NCI-H82 (cell line): ENCODE results near the gene TTC7B.
"Not testable (repeated sequence)": the region's sequence is repeated elsewhere in the genome, so short reads cannot be mapped to it uniquely, and the experiment has no call there.

Experiments used
- DNase-seq: peaks from one replicate; lab custom pipeline; 2025; lab: John Stamatoyannopoulos, UW

TTC7B gene

DNA sequence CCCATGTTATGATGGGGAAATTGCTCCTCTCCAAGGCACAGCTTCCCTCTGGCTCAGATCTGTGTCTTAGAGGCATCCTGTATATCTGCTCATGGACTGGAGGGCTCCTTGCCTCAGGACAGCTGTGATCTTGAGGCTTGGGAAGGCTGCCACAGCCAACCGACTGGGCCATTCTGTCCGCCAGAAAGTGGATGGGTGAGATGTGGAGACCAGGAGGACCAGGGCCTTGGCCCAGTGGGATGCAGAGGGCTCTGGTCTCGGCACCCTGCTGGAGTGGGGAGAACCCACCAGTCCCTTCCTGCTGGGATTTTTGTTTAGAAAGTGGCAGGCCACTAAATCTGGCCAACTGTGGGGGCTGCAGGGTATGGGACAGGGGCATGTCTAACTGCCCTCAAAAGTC lies 270.8 kb downstream of the TTC7B start:
- DNase-seq = no peak

DNA sequence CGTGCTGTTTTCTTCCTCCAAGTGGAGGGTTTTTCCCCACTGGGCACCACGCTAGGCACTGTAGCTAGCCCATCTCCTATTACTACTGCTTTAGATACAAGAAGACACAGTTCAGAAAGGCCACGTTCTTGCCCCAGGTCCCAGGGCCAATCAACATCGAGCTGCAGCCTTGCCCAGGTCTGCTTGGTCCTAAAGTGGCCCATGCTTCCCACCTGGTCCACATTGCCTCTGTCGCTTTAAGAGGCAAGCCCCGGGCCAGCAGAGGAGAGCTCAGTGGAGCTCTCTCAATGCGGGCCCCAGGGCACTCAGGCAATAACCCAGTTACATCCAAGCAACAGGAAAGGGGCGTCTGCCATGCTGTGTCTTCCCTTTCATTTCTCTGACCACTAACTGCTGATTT lies 271.3 kb downstream of the TTC7B start:
- DNase-seq = no peak

DNA sequence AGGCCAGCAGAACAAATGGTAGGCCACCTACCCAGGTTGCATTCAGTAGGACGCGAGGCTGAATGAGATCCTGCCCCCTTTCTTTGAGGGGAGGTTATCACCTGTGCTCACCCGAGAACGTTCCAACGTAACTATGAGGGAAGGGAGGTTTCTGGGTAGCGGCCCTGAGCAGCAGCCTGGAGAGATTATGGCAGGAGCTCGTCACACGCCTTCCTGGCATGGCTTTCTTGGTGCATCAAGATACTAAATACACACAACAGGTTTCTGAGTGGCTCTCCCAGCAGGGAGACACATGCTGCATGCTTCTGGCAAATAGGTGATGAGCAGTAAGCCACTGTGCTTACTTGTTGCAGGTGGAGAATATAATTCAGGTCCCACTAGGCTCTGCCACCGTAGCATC lies 271.7 kb downstream of the TTC7B start:
- DNase-seq = no peak

DNA sequence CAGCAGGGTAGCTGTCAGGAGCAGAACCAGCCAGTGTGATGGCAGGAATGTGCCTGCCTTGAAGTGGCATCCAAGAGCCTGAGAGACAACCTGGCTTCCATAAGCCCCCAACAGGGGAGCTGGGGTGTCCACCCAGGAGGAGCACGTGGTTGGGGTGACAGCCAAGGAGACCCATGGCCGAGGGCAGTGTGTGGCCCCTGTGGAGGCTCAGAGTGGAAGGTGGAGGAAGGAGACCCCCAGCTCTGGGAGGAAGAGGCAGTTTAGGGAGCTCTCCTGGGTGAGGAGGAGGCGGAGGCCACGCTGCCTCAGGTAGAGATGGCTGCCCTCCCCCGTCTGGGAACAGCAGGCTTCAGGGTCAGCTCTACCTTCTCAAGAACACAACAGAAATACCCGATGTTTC lies 272.4 kb downstream of the TTC7B start:
- DNase-seq = no peak

DNA sequence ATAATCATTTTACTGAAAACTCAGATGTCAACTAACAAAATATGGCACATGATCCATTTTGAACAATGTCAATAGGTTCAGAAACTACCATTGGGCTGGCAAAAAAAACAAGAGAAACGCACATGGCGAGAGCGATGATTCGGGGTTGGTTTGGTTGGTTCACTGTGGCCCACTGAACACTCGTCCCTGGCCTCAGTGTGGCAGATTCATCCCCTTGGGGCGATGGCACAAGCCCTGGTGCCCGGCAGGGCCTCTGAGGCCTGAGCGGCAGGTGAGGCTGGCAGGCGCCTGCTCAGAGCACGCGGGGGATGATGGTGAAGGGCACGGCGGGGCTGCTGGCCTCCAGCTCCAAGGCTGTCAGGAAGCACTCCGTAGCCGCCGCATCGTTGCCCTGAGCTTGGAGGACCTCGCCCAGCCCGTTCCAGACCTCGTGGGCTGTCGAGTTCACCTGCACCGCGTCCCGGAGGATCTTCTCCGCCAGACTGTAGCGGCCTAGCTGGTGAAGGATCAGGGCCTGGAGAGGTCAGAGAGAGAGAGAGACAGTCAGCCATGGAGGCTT lies 275.1 kb downstream of the TTC7B start:
- DNase-seq = no peak

DNA sequence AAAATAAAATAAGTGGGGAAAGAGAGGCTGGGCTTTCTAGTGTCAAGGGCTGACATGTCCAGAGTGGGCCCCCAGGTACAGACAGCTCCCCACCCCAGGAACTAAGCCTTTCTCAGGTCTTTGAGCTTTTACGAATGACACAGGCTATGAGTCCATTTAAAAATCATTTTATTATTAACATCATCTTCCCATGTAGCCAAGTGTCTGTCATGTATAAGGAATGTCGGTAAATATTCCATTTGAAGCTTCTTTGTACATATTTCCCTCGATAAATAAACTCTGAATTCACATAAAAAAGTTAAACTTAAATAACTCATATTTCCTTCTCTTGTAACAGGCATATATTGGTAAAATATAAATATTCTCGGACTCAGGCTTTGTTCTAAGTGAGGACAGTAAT lies 275.8 kb downstream of the TTC7B start:
- DNase-seq = no peak

DNA sequence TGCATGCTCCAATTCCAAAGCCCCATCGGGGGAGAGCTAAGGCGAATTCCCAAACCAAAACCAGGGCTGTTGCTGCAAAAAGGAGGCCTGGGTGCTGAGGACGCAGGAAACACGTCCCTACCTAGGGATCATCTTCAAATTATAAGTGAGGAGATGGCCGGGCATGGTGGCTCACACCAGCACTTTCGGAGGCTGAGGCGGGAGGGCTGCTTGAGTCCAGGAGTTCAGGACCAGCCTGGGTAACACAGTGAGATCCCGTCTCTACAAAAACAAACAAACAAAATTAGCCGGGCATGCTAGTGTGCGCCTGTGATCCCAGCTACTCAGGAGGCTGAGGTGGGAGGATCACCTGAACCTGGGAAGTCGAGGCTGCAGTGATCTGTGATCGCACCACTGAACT lies 276.2 kb downstream of the TTC7B start:
- no peak for DNase-seq

DNA sequence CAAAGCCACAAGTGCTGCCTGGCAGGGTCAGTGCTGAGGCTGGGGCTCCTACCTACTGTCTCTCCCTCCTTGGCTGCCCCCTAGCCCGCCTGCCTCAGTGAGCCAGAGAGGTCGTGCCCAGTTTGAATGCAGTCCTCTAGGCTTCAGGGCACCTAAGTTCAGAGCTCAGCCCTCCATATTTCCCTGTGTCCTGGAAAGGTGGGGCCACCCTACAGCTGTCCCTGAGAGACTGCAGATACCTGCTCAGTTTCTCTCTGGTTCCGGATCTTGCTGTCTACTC lies 276.8 kb downstream of the TTC7B start:
- DNase-seq = no peak

DNA sequence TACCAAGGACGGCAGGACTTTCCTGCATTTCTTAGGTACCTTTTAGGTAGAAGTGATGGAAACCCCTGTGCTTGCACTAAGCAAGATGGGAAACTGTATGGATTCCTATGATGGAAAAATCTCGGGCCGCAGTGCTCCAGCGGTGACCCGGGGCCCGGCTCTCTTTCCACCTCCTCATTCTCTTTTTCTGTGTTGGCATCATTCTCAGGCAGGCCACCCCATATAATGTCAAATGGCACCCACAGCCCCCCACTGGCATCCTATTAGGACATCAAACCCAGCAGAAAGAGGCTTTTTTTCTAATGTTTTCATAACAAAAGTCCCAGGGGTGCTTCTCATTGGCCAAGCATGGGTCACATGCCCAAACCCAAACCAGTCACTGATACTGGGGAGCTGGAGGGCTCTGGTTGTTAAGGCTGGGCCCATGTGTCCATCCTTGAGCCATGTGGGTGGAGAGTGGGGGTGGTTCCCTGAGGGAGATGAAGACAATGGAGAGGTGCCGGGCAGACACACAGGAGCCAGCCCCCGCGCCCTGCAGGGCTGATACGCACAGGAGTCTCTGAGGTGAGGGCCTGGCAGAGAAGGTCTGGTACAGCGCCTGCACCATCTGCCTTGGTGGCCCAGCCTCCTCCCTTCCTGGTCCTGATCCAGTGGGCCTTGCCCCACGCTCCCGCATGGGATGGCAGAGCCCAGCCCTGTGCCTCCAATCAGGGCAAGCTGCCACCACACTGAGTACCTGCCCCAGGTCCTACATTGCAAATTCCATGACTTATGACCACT lies 277.3 kb downstream of the TTC7B start:
- DNase-seq = no peak

DNA sequence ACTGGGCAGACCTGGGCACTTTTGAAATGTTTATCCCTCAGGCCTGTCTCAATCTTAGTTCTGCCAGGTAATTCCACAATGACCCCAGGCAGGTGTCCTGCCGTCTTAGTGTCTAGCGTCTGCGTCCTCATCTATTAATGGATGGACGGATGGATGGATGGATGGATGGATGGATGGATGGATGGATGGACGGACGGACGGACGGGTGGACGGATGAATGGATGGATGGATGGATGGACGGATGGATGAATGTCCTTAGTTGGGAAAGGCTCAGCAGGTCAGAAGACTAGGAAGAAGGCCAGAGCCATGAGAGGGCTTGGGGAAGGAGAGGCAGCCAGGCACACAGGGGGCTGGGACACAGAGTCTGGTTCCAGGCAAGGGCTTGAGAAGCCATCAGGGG lies 278.1 kb downstream of the TTC7B start:
- DNase-seq = no peak

DNA sequence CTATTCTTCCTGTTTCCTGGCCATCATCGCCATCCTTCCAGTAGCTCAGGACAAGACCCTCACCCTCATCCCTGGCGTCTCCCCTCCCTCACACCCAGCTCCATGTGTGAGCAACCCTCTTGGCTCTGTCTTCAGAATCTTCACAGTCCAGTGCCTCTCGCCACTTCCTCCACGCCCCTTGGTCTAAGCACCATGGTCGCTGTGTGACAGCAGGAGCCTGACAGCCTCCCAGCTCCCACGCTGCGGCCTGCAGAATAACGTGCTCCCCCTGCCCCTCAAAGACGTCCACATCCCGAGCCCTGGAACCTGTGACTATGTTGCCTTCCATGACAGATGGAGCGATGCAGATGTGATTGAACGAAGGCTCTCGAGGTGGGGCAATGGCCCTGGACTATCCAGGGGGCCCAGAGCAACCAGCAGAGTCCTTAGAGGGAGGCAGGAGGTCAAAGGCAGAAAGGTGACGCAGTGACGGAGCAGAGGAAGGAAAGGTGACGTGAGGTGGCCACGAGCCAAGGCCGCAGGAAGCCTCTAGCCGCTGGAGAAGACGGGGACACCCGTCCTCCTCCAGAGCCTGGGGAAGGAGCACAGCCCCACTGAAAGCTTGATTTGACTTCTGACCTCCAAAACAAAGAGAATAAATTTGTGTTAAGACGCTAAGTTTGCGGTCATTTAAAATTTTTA lies 279.6 kb downstream of the TTC7B start:
- no peak for DNase-seq

DNA sequence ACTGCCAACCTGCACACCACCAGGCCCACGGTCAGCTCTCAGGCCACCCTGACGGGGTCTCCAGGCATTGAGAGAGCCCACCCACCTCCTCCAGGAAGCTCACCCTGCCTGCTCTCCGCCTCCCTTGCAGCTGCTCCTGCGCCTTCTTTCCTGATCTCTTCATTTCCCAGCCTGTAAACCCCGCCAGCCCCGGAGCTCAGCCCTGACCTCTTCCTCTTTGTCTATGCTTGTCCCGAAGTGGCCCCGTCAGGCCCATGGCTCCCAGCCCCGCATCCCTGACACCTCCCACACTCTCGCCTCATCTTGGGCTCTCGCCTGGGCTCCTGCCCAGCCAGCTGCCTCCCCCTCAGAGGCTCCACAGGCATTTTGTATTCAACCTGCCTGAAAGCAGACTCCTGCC lies 280.1 kb downstream of the TTC7B start:
- DNase-seq = no peak

DNA sequence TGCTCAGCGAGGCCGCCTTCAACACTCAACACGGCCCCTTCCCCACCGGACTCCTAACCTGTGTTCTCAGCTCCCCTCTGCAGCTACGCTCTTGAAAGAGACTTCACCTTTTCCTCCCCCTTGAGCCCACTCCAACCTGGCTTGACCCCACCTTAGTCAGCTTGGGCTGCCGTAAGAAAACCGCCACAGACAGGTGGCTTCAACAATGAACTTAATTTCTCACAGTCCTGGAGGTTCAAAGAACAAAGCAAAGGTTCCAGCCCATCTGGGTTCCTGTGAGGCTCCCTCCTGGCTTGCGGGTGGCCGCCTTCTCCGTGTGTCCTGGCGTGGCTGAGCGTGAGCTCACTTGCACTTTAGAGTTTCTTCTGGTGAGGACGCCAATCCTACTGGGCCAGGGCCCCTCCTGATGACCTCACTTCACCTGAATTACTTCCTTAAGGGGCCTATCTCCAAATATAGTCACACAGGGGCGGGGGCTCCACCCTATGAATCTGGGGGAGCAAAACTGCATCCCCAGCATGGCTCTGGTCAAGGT lies 280.6 kb downstream of the TTC7B start:
- DNase-seq = no peak

DNA sequence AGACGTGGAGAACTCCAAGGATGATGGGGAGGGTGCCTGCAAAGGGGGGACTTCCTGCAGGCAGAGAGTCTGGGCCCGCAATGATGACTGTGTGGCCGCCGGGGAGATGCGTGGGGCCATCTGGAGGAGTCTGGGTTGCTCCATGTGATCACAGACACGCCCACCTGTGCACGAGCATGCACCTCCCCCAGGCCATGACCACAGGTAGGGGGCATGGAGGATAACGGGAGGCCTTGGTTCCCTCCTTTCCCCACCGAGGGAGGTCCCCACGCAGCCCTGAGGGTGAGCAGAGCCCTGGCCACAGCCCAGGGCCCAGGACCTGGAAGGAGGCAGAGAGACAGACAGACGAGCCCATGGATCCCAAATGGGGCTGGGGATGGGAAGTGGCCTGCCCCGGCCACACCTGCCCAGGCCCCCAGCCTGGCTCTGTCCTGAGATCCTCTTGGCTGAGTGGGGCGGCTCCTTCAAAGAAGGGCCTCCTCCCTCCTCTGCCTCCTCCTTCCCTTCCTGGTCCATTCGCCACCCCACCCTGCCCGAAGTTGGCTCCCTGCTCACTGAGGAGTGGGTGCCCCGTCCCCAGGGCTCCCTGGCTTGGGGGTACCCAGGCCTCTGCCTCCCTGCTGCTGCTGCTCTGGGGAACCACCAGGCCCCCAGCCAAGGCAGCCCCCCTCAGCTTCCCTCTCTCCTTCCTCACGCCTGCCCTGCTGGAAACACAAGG lies 281.2 kb downstream of the TTC7B start:
- peak; percentile 6 for DNase-seq

DNA sequence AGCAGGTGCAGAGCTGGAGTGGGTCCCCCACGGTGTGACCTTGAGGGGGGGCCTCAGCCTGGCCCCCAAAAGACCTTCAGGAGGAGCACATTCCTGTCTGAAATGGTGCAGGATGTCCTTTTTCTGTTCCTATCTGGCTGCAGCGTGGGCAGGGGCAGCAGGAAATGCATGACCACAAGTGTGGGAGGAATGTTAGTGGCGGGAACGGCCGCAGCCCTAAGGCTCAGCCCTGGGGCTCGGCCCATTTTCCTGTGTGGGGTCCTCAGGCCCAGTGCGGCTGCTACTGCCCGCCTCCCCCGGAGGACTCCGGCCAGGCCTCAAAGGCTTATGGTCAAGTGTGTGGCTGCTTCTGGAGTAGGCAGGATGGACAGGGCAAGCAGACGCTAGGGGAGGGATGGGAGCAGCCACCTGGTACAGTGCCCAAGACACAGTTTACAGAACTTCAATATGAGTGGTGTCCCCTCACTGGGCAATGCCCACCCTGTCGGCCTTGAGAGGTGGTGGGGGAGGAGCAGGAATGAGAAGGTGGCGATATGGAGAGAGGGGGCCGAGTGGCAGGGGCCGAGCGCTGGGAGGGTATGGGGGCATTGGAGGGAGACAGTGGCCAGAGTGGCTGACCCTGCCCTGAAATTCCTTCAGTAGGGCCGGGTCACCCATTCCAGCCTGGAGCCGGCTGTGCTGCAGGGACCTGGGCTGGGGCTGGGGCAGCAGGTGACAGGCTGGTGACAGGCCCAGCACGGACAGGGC lies 282.0 kb downstream of the TTC7B start:
- DNase-seq = no peak

DNA sequence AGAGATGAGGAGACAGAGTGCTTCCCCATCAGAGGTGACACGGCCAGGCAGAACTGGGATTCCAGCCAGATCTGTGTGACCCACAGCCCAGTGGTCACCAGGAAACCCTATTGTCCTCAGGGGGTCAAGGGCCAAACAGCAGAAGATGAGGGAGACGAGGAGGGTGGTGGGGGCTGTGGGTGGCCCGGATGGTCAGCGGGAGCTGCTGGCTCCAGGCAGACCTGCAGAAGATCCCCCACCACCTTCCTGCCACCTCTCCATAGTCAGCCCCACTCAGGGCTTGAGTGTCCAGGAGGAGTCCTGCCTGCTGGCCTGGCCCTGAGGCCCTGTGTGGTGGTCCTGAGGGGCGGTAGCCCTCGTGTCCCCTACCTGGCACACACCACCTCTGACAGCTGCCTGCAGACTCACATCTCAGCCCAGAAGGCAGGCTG lies 282.6 kb downstream of the TTC7B start:
- no peak for DNase-seq

DNA sequence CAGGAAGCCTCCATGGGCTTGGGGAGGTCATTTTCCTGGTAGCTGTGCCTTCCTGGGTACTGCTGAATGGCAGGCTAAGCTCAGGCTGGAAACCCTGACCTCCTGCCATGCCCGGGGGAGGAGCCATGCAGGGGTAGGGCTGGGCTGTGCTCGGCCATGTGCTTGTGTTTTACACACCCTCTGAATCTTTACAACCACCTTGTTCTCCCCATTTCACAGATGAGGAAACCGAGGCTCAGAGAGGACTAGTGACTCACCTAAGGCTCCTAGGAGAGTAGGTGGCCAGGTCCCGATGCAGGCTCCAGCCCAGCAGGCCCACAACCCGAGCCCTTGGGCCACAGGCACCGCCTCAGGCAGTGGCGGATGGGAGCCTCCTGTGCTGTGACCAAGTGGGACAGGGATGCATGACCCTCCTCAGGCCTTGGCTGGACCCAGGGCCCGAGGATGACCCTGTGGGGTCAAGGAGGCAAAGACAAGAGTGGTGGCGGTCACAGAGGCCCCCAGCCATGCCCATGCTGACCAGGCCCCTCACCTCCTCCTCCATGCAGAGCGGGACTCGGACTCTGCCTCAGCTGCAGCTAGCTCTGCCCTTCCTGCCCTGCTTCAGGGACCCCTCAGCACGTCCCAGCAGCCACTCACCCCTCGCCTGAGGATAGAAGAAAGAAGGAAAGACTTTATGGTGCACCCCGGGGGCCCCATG lies 283.3 kb downstream of the TTC7B start:
- no peak for DNase-seq

DNA sequence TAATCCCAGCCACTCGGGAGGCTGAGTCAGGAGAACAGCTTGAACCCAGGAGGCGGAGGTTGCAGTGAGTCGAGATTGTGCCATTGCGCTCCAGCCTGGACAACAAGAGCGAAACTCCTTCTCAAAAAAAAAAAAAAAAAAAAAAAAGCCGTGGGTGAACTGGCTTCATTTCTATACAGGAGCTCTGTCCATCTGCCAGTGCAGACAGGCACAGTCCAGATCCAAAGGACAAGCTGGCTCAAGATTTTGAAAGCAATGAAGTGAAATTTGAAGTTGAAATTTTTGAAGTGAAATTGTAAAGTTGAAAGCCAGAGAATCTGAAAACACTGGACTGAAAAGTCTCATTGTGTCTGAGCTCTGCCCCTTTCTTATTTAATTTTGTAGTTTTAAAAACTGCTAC lies 284.7 kb downstream of the TTC7B start:
- no peak for DNase-seq

DNA sequence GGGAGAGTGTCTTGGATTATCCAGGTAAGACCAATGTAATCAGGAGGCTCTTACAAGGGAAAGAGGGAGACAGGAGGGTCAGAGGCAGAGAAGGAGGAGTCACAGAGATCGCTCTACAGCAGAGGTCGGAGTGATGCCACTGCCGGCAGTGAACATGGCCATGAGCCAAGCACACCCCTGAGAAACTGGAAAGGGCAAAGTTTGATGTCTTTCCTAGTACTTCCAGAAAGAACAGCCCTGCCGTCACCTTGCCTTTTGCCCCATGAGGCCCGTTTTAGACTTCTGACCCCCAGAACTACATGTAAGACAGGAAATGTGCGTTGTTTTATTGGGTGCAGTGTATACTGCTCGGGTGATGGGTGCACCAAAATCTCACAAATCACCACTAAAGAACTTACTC lies 285.7 kb downstream of the TTC7B start:
- no peak for DNase-seq

DNA sequence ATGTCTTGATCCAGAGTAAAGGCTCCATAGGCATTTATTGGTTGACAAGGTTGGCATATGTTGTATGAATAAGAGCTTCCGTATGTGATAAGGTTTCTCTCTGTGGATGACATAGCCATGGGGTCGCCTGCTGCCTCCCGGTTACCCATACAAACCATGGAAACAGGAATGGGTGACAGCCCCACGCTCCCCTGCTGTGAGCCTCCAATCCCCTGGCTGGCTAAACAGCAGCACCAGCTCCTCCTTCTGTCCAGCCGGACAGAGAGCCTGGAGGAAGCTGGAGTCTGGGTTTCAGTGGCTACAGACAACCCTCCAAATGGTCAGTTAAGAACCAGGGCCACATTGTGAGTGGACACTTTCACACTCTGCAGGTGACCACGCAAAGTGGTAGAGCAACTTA lies 288.3 kb downstream of the TTC7B start:
- DNase-seq = no peak

DNA sequence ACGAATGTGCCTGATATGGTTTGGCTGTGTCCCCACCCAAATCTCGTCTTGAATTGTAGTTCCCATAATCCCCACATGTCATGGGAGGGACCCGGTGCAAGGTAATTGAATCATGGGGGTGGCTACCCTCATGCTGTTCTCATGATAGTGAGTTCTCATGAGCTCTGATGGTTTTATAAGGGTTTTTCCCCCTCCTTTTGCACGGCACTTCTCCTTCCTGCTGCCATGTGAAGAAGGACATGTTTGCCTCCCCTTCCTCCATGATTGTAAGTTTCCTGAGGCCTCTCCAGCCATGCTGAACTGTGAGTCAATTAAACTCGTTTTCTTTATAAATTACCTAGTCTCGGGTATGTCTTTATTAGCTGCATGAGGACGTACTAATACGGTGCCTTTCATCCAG lies 289.7 kb downstream of the TTC7B start:
- DNase-seq = not testable (repeated sequence)
